Putamen (tissue), 1 donor: Measurements from ENCODE around the gene ADARB2.
"Not testable (repeated sequence)": the region's sequence is repeated elsewhere in the genome, so short reads cannot be mapped to it uniquely, and the experiment has no call there.

ENCODE experiments used
- DNase-seq: peaks from one replicate; pipeline ENCODE4 v3.0.0-alpha.2; 2016; ENCODE audit warnings: low spot score

Gene ADARB2

DNA sequence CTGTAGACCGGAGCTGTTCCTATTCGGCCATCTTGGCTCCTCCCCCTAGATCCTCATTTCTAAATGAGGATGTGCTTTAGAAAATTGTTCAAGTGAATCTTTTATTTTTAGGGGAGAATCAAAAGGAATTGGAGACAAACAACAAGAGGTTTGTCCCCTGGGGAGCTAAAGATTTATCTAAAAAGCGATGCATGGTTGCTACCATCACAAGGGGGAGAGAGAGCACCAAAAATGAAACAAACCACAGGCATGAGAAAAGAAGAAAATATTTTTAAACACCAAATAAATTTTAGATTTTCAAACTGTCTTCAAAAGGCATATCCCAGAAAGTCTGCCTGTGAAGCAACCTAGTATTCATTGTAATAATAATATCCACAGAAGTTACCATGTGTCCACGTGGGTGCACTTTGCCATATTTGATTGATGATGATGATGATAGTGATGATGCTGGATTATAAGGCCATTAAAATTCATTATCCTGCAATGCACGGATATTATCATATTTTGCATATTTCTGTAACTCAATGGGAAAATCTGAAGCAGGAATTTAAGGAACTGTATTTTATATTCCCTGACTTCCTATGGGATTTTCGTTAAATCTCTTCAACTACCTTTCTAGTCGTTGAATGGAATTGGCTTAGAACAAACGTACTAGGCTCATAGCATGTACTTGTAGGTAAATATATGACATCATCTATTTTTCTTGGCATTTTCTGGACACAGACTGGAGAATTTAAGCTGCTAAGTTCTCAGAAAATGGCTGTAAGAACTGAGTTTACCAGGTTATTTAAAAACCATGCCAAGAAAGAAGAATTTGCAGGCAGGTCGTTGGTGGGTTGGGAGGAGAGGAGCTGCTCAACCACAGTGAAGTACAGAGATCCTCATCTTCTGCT is 509.6 kb downstream of the ADARB2 start:
- no peak for DNase-seq

GRCh38 chr10:1226907-1227306 is 510.4 kb downstream of the ADARB2 start:
- DNase-seq: not testable (repeated sequence)

- DNase-seq: not testable (repeated sequence)
Measured at GRCh38 chr10:1219874-1220273, 517.5 kb downstream of the ADARB2 start.

DNA sequence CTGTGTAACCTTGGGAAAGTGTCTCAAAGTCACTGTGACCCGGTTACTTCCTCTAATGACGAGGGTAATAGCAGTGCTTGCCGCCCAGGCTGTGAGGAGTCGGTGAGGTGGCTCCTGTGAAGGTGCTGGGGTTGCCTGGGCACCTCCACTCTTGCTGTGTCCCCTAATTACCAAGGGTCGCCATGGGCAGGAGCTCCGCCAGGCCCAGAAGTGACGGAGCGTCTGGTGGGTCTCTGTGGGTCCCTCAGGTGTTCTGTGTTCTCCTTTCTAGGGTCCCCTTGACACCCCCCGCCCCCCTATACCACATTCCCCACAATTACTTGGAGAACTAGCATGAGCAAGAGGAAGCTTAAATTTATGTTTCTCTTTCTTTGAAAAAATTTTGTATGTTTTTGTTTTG is 519.7 kb downstream of the ADARB2 start:
- no peak for DNase-seq

GRCh38 chr10:1217237-1217587 is 520.1 kb downstream of the ADARB2 start:
- DNase-seq: no peak

GRCh38 chr10:1216574-1217236 is 520.6 kb downstream of the ADARB2 start:
- DNase-seq: no peak

- DNase-seq: no peak
Measured at GRCh38 chr10:1215862-1216573, 521.3 kb downstream of the ADARB2 start.

- no peak for DNase-seq
Measured at GRCh38 chr10:1214882-1215540, 522.3 kb downstream of the ADARB2 start.

- no peak for DNase-seq
Measured at GRCh38 chr10:1214071-1214675, 523.2 kb downstream of the ADARB2 start.

- DNase-seq: no peak
Measured at GRCh38 chr10:1213252-1214070, 523.9 kb downstream of the ADARB2 start.

DNA sequence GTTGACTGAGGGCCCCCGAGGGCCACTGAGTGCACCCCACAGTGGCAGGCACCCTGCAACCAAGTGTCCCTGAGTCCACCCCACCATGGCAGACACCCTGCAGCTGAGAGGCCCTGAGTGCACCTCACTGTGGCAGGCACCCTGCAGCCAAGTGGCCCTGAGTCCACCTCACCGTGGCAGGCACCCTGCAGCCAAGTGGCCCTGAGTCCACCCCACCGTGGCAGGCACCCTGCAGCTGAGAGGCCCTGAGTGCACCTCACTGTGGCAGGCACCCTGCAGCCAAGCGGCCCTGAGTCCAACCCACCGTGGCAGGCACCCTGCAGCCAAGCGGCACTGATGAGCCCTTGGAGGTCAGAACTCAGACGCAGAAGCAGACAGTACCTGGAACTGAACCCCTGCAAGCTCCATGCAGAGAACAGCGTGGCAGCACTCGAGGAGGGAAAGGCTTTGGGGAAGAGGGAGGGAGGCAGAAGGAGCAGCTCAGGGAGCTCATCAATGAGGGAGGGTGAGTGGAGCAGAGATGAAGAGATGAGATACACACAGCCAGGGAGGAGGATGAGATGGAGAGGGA is 524.7 kb downstream of the ADARB2 start:
- DNase-seq: no peak

GRCh38 chr10:1211844-1212570 is 525.3 kb downstream of the ADARB2 start:
- DNase-seq: no peak

DNA sequence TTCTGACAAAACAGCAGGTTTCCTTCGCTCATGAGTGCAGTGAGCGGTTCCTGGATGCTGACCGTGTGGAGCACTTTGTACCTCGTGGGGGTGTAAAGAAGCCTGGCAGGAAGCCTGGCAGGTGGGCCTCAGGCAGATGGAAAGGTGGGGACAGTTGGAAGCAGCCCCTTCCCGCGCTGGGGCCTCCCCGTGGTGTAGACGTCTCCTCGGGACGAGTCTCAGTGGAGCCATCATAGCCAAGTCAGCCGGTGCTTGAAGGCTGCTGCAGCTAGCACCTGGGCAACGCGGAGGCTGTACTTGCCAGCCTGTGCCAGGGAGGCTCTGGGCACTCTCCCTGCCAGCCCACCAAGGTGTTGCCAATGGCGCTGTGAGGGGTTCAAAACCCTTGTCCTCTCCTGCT is 526.7 kb downstream of the ADARB2 start:
- no peak for DNase-seq

- no peak for DNase-seq
Measured at GRCh38 chr10:1209355-1209979, 527.9 kb downstream of the ADARB2 start.

GRCh38 chr10:1208366-1209311 is 528.7 kb downstream of the ADARB2 start:
- DNase-seq: no peak

GRCh38 chr10:1206601-1207000 is 530.7 kb downstream of the ADARB2 start:
- no peak for DNase-seq

DNA sequence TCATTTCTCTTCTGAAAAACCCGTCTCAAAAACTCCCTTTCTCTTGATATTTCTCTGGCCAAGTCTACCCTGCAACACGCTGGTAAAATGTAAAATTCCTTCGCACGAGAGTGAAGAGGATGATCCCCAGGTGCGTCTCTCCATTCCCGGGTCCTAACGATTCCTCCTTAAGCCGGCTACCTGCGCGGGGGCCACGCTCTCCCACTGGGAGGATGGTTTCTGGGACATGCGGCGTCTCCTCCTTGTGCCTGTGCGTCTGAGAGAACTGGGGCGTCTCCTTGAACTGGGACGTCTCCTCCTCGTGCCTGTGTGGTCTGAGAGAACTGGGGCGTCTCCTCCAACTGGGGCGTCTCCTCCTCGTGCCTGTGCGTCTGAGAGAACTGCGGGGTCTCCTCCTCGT is 531.2 kb downstream of the ADARB2 start:
- no peak for DNase-seq

DNA sequence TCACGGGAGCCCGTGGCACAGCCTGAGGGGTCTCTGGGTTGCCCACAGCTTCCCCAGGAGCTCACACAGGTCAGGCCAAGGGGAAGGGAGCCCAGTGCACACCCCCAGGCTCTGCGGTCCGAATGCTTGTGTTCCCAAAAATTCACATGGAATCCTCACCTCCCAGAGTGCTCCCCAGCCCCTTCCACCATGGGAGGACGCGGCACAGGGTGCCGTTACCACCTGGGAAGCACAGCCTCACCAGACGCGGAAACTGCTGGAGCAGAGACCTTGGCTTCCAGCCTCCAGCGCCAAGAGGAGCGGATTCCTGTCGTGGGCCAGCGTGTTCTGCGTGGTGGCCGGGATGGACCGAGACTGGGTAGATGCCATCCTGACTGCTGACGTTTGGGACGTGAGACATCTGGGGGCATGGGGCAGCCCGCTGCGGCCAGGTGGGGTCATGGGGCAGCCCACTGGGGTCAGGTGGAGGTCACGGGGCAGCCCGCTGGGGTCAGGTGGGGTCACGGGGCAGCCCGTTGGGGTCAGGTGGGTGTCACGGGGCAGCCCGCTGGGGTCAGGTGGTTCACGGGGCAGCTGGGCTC is 531.8 kb downstream of the ADARB2 start:
- no peak for DNase-seq
